A549 (cell line): Measurements from ENCODE around the gene DNAH1. TPM values are rescaled to one million over a fixed set of nuclear protein-coding genes. Genes with fewer than 3 reads are reported as not detected.

Source experiments
- ATAC-seq, 2 experiments: fragments of 200-7000 bp in 1 of 2; fragments of >200 bp in 1 of 2; cut with Nextera tagmentation in 1 of 2; cut with Tn5 transposase in 1 of 2; 3 replicates each; pipeline versions ENCODE4 v1.8.0 to v1.9.1; 2018 to 2020; ENCODE audit warnings: mild to moderate bottlenecking in 1 of 2, moderate library complexity in 1 of 2
- CTCF ChIA-PET: fragments of 300-600 bp; sonication (Branson Sonifier 250); formaldehyde crosslinking; extraction: SDS; loops from one replicate; lab custom pipeline; 2021; ENCODE audit warnings: antibody characterized with exemption, inconsistent platforms; lab: Yijun Ruan, JAX
- POLR2A ChIA-PET: fragments of 350-600 bp; formaldehyde crosslinking; extraction: SDS; loops from one replicate; lab custom pipeline; 2021; ENCODE audit warnings: antibody characterized with exemption, inconsistent platforms; lab: Yijun Ruan, JAX
- DNase-seq, 2 experiments: peaks; one replicate each; pipeline versions ENCODE4 v3.0.0 to v3.0.0-alpha.2; 2011 to 2016; ENCODE audit warnings: low read depth in 1 of 2, low spot score in 1 of 2
- FAIRE-seq: peaks from 2 replicates; lab custom pipeline; 2011; peaks lifted over from hg19 to GRCh38; lab: Jason Lieb, UNC
- H3K27ac ChIP-seq, 2 experiments: fragments of >200 bp; sonication (Bioruptor Twin); formaldehyde crosslinking; 3 replicates each; pipeline ENCODE4 v1.5.1; 2016 to 2017
- H3K4me1 ChIP-seq: fragments of >200 bp; sonication (Bioruptor Twin); formaldehyde crosslinking; 3 replicates; pipeline ENCODE4 v1.6.1; 2016
- H3K4me2 ChIP-seq: fragments of >200 bp; sonication (Bioruptor Twin); formaldehyde crosslinking; 3 replicates; pipeline ENCODE4 v1.6.1; 2016
- H3K4me3 ChIP-seq: fragments of >200 bp; sonication (Bioruptor Twin); formaldehyde crosslinking; 3 replicates; pipeline ENCODE4 v1.5.1; 2016
- H3K9me3 ChIP-seq: fragments of >200 bp; sonication (Bioruptor Twin); formaldehyde crosslinking; 3 replicates; pipeline ENCODE4 v1.6.1; 2016
- BHLHE40 ChIP-seq: IDR thresholded peaks from 2 replicates; pipeline ENCODE4 v1.6.1; 2012; ENCODE audit warnings: low read depth, low read length, inconsistent platforms
- CHD2 ChIP-seq: fragments of 150-350 bp; IDR thresholded peaks from 2 replicates; pipeline ENCODE4 v1.6.1; 2014; ENCODE audit warnings: low read length; ENCODE audit not compliant: partially characterized antibody
- CTCF ChIP-seq: fragments of >200 bp; sonication (Bioruptor Twin); formaldehyde crosslinking; IDR thresholded peaks from 3 replicates; pipeline ENCODE4 v1.5.1; 2016
- EHF ChIP-seq: fragments of 250-450 bp; sonication (Bioruptor Pico); IDR thresholded peaks from 2 replicates; pipeline ENCODE4 v1.5.0; 2020; ENCODE audit warnings: mild to moderate bottlenecking
- EP300 ChIP-seq, 2 experiments: fragments of >200 bp; sonication (Bioruptor Twin); formaldehyde crosslinking; IDR thresholded peaks; 2 replicates in 1 of 2; 3 replicates in 1 of 2; pipeline ENCODE4 v1.6.1; 2016 to 2017
- FOSB ChIP-seq: fragments of 250-450 bp; sonication (Bioruptor Pico); IDR thresholded peaks from 2 replicates; pipeline ENCODE4 v1.5.0; 2020; ENCODE audit warnings: mild to moderate bottlenecking, moderate library complexity
- HDAC2 ChIP-seq: fragments of 200-600 bp; sonication (generic); IDR thresholded peaks from 2 replicates; pipeline ENCODE4 v1.6.1; 2016
- HOXB13 ChIP-seq: fragments of 250-450 bp; sonication (Bioruptor Pico); IDR thresholded peaks from 2 replicates; pipeline ENCODE4 v1.5.0; 2020; ENCODE audit warnings: low read depth, mild to moderate bottlenecking, moderate library complexity
- JUN ChIP-seq, 2 experiments: fragments of >200 bp; sonication (Bioruptor Twin); formaldehyde crosslinking; IDR thresholded peaks; 2 replicates in 1 of 2; 3 replicates in 1 of 2; pipeline ENCODE4 v1.6.1; 2016 to 2017
- JUNB ChIP-seq: fragments of >200 bp; sonication (Bioruptor Twin); formaldehyde crosslinking; IDR thresholded peaks from 2 replicates; pipeline ENCODE4 v1.6.1; 2016
- KDM5A ChIP-seq: fragments of 200-600 bp; sonication (generic); IDR thresholded peaks from 2 replicates; pipeline ENCODE4 v1.6.1; 2016; ENCODE audit warnings: antibody characterized with exemption, mild to moderate bottlenecking
- MAX ChIP-seq: IDR thresholded peaks from 2 replicates; pipeline ENCODE4 v1.6.1; 2012
- NPAS2 ChIP-seq: fragments of 250-450 bp; sonication (Bioruptor Pico); IDR thresholded peaks from 2 replicates; pipeline ENCODE4 v1.8.0; 2022; ENCODE audit warnings: mild to moderate bottlenecking, moderate library complexity, borderline replicate concordance
- PHF8 ChIP-seq: fragments of 200-600 bp; sonication (generic); IDR thresholded peaks from 2 replicates; pipeline ENCODE4 v1.6.1; 2016; ENCODE audit warnings: low read depth, mild to moderate bottlenecking, antibody characterized with exemption, moderate library complexity, borderline replicate concordance
- POLR2A ChIP-seq: IDR thresholded peaks from 2 replicates; pipeline ENCODE4 v1.6.1; 2012; ENCODE audit warnings: mild to moderate bottlenecking, low read length
- RARB ChIP-seq: fragments of 250-450 bp; sonication (Bioruptor Pico); IDR thresholded peaks from 2 replicates; pipeline ENCODE4 v1.8.0; 2021; ENCODE audit warnings: mild to moderate bottlenecking, moderate library complexity
- RFX5 ChIP-seq: fragments of 450-650 bp; IDR thresholded peaks from 2 replicates; pipeline ENCODE4 v1.7.1; 2014; ENCODE audit warnings: antibody characterized with exemption, mild to moderate bottlenecking, moderate library complexity
- SMC3 ChIP-seq: fragments of >200 bp; sonication (Bioruptor Twin); formaldehyde crosslinking; IDR thresholded peaks from 3 replicates; pipeline ENCODE4 v1.6.1; 2018; ENCODE audit warnings: inconsistent platforms
- TFCP2L1 ChIP-seq: fragments of 250-450 bp; sonication (Bioruptor Pico); IDR thresholded peaks from 2 replicates; pipeline ENCODE4 v1.5.0; 2021; ENCODE audit warnings: mild to moderate bottlenecking
- TP53 ChIP-seq: fragments of 250-450 bp; sonication (Bioruptor Pico); IDR thresholded peaks from 2 replicates; pipeline ENCODE4 v1.5.0; 2021; ENCODE audit warnings: mild to moderate bottlenecking, moderate library complexity
- ZC3H11A ChIP-seq: fragments of 450-650 bp; IDR thresholded peaks from 2 replicates; pipeline ENCODE4 v1.6.1; 2014; ENCODE audit warnings: antibody characterized with exemption, mild to moderate bottlenecking
- ZFP36 ChIP-seq: fragments of 450-650 bp; IDR thresholded peaks from 2 replicates; pipeline ENCODE4 v1.6.1; 2014; ENCODE audit warnings: borderline replicate concordance; ENCODE audit not compliant: partially characterized antibody
- ZNF302 ChIP-seq: fragments of 250-450 bp; sonication (Bioruptor Pico); IDR thresholded peaks from 2 replicates; pipeline ENCODE4 v1.9.0; 2021; ENCODE audit warnings: inconsistent platforms, mild to moderate bottlenecking, moderate library complexity
- WGBS: methylation state at CpG from one replicate; pipeline ENCODE4 v1.1.6; 2017; ENCODE audit errors: missing lambda C conversion rate; 5-methylcytosine and 5-hydroxymethylcytosine counted together
- polyA plus RNA-seq, 4 experiments: library from polyadenylated mRNA; depleted of rRNA in 3 of 4; stranded (reverse); fragments of >200 nt; fragmentation: RNase III in 1 of 4; extraction: RNeasy Plus Mini Kit Qiagen cat#74134 plus additional on column Dnase treatment in 1 of 4; gene quantifications; 2 replicates in 3 of 4; 3 replicates in 1 of 4; pipeline ENCODE4 v1.2.3, GENCODE V29; 2011 to 2017
- TF ChIP-seq, protein P1 (sequence below): fragments of 250-450 bp; sonication (Bioruptor Pico); IDR thresholded peaks from 2 replicates; pipeline ENCODE4 v1.5.0; 2021; ENCODE audit warnings: mild to moderate bottlenecking, moderate library complexity, borderline replicate concordance
- TF ChIP-seq, protein P2 (sequence below): IDR thresholded peaks from 2 replicates; pipeline ENCODE4 v1.6.1; 2012

The DNAH1 gene
- polyA plus RNA-seq, 2 of the 4 experiments (the other 2 are of a cell fraction): 0.65 to 1.6 TPM

DNA sequence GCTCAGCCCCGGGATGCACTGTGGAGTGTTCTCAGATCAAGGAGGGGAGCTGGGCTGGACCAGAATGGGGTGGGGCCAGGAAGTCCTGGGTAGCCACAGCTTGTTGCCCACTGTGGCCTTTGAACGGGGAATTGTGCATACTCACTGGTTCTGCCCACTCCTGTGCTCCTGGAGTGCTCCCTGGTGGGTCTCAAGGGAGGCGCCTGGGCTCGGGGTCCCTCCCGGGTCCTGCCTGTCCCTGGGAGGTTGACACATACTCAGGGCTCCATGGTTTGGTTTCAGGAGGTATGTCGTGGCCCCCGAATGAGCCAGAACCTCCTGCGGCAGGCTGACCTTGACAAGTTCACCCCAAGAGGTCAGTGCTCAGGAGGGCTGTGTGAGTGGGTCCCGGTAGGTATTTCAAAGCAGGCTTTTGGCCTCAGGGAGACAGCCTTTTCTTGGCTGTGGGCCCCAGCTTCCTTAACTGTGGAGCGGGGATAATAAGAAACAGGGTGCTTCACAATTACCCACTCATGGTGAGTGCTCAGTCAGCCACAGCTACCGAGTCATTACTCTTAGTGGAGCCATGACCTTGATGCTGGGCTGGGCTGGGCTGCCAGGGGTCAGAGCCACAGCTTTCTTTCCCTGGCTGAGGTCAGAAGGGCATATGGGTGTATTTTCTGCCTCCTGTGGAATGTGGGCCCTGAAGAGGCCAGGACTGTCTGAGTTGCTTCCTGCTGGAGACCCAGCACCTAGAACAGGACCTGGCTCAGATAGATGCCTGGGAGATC is 7.6 kb downstream of the DNAH1 start:
- CTCF ChIA-PET: interaction anchor here (1.3 to 2.6 kb wide), 3 partner anchors 10 to 32 kb away, joined by 3 to 14 read pairs (median 6); no protein-coding TSS in a partner anchor

DNA sequence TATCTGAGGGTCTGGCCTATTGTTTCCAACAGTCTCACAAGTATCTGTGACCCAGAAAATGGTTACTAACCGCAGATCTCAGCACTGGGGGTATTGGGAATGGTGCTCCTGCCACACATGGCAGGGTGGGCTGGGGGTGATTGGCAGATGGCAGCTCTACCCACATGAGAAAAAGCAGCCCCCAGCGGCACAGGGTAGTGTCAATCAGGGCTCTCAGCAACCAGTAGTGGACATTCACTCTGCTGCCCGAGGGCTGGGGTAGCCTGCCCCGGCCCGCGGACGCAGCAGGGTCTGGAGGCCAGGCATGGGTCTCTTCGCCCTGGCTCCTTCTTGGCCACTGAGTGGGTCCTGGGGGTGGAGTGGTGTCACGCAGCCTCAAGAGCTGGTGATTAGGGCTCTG is 8.6 kb downstream of the DNAH1 start:
- CTCF ChIA-PET: interaction anchor here (1.7 to 2.6 kb wide), 2 partner anchors 15 to 33 kb away, joined by 6 to 14 read pairs; no protein-coding TSS in a partner anchor

More for the DNA sequence above, 7.6 kb downstream of the DNAH1 start:
- 94% methylated on average over 3 of the region's 11 CpGs for WGBS
- DNase-seq (no peak), ATAC-seq (peak in 1 of 2 experiments; percentile 42; a peak in 2 of 6 replicates), FAIRE-seq (no peak)
- peak overlapping the region in 1 of 2 experiments; percentile 18; a peak in 1 of 6 replicates for H3K27ac ChIP-seq
- POLR2A ChIA-PET: interaction anchor here (0.5 kb wide), 1 partner anchor 47 kb away, joined by 3 read pairs; no protein-coding TSS in a partner anchor
- no peak overlapping the region for H3K4me3 ChIP-seq
- no peaks in the 10 kb centered on the region for H3K9me3 ChIP-seq
- no peak overlapping the region for H3K4me2 ChIP-seq
- TF ChIP-seq HDAC2: no peak
- TF ChIP-seq BHLHE40: no peak
- no peak for TF ChIP-seq JUN (IDR thresholded peaks at IDR 0.05)
- no peak for TF ChIP-seq MAX
- TF ChIP-seq CTCF: no peak
- no peak for TF ChIP-seq ZNF302 (CRISPR knock-in tag)
- no peak for TF ChIP-seq ZC3H11A
- no peak for TF ChIP-seq NPAS2 (CRISPR knock-in tag)
- no peak for TF ChIP-seq SMC3
- TF ChIP-seq TFCP2L1 (CRISPR knock-in tag): no peak
- TF ChIP-seq RFX5: no peak
- TF ChIP-seq EP300 (IDR thresholded peaks at IDR 0.05): no peak
- no peak for TF ChIP-seq TP53 (CRISPR knock-in tag)
- TF ChIP-seq POLR2A: no peak
- no peak for TF ChIP-seq CHD2
- TF ChIP-seq JUNB: no peak
- H3K4me1 ChIP-seq: no peaks in the 10 kb centered on the region

More for the DNA sequence above, 8.6 kb downstream of the DNAH1 start:
- ATAC-seq (no peak), DNase-seq (no peak), FAIRE-seq (no peak)
- H3K4me1 ChIP-seq: no peaks in the 10 kb centered on the region
- 91% methylated on average over 1 of the region's 9 CpGs for WGBS
- H3K4me3 ChIP-seq: no peak overlapping the region
- no peaks in the 10 kb centered on the region for H3K9me3 ChIP-seq
- POLR2A ChIA-PET: no interaction called here
- H3K27ac ChIP-seq: no peak overlapping the region
- TF ChIP-seq, protein P1, sequence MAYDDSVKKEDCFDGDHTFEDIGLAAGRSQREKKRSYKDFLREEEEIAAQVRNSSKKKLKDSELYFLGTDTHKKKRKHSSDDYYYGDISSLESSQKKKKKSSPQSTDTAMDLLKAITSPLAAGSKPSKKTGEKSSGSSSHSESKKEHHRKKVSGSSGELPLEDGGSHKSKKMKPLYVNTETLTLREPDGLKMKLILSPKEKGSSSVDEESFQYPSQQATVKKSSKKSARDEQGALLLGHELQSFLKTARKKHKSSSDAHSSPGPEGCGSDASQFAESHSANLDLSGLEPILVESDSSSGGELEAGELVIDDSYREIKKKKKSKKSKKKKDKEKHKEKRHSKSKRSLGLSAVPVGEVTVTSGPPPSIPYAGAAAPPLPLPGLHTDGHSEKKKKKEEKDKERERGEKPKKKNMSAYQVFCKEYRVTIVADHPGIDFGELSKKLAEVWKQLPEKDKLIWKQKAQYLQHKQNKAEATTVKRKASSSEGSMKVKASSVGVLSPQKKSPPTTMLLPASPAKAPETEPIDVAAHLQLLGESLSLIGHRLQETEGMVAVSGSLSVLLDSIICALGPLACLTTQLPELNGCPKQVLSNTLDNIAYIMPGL (CRISPR knock-in tag): no peak
- TF ChIP-seq KDM5A (no peak), RARB (no peak), JUN (IDR thresholded peaks at IDR 0.05) (no peak), HOXB13 (CRISPR knock-in tag) (no peak), PHF8 (no peak), FOSB (CRISPR knock-in tag) (no peak), EHF (no peak), EP300 (IDR thresholded peaks at IDR 0.05) (no peak), ZC3H11A (no peak), ZNF302 (CRISPR knock-in tag) (no peak), ZFP36 (no peak)
- TF ChIP-seq, protein P2, sequence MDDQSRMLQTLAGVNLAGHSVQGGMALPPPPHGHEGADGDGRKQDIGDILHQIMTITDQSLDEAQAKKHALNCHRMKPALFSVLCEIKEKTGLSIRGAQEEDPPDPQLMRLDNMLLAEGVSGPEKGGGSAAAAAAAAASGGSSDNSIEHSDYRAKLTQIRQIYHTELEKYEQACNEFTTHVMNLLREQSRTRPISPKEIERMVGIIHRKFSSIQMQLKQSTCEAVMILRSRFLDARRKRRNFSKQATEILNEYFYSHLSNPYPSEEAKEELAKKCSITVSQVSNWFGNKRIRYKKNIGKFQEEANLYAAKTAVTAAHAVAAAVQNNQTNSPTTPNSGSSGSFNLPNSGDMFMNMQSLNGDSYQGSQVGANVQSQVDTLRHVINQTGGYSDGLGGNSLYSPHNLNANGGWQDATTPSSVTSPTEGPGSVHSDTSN: no peak
- H3K4me2 ChIP-seq: no peak overlapping the region
